Dedifferentiated amniotic fluid mesenchymal stem cell (primary cell): Measurements from ENCODE around the gene NXPH4.
A peak's percentile ranks its signal among the peaks of the same experiment; 100 is the strongest.

Source experiments
- DNase-seq: peaks from one replicate; pipeline ENCODE4 v3.0.0-alpha.2; 2016; ENCODE audit errors: extremely low spot score

NXPH4 gene

DNA sequence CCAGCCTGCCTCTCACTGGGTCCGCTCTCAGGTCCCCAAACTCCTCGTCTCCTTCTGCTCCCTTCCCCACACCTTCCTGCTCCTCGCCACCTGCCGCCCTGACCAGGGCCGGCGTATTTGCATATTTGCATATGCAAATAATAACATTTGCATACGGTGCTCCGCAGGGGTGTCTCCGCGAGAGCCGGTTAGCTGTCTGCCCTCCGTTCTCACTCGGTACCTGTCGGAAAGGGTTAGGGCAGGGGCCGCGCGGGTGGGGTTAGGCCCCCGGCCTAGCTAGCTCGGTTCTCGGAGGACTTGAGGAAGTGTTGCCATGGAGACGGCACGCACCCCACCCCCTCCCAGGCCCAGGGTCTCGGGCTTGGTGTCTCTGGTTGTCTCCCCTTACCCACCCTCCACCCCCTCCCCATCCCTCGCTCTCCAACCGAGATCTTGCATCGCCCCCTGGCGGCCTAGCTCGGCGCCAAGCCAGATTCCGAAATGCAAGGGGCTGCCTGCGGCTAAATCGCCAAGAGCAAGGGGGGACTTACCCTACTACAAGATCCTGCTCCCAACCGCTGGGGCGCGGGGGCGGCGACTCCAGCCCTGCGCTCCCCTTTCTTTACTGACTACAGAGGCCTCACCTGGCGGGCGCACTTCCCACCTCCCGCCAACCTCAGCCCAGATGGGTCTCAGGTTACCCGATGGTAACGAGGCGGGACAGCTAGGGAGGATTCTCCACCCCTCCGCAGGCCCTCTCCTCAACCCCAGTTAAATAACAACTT is 26.3 kb downstream of the NXPH4 start:
- no peak for DNase-seq

DNA sequence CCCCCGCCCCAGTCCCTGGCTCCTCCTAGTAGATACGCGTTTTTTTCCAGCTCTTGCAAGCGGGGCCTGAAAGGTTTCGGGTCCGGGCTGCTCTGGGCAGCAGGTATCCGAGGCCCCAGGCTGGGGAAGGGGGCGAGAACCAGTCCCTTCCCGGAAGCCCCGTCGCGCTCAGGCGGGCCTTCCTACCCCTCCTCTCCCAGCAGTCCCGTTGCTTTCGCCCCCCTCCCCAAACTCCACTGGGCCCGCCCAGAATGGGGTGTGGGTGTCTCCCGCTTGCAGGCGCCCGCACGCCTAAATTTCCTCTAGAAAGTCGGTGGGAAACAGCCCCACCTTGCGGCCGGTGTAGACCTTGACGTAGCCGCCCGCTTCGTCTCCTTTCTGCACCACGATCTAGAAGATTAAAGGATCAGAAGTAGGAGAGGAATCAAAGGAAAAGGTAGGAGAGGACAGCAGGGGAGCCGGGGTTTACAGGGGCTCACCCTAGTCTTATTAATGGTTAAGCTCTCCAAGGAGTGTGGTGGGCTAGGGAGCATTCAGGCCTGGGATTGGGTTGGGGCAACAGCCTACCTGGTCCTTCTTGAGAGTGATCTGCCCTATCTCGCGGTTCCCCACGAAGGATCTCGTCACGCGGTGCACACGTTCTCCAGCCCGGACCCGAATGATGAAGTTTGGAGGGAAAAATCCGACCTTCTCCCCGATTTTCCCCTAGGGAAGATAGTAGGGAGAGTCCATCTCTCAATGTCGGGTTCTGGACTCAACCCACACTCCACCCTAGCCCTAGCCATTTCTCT is 27.1 kb downstream of the NXPH4 start:
- DNase-seq: peak; percentile 60

DNA sequence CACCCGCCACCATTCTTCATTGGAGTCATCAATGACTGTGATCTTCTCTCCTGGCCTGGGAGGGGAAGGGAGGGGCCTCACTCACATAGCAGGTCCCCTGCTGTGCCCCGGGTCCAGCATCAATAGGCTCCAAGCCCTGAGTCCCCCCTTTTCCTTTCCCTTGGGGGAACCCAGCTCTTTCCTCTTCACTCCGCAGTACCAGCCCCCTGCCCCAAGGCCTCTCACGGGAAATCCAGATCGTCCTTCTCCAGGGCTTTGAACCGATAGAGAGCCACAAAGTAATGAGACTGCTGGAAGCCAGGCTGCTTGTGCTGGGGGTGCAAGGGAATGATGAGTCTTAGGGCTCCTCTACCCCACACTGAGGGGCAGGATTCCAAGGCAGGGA is 27.7 kb downstream of the NXPH4 start:
- DNase-seq: no peak

DNA sequence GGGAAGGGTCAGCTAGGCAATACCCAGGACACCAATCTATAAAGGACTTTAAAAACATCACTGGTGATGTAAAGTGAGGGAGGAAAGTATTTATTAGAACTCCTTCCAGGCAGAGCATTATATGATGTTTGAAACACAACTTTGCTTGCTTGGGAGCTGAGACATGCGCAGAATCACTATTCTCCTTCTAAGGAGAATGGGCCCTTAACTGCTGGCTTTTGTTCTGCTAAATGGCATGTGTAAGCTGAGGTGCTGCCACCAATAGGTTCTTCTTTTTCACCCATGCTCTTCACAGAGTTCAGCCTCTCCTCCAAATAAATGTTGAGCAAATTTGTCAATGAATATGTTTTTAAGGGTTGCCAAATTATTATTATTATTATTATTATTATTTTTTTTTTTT is 30.4 kb downstream of the NXPH4 start:
- no peak for DNase-seq

DNA sequence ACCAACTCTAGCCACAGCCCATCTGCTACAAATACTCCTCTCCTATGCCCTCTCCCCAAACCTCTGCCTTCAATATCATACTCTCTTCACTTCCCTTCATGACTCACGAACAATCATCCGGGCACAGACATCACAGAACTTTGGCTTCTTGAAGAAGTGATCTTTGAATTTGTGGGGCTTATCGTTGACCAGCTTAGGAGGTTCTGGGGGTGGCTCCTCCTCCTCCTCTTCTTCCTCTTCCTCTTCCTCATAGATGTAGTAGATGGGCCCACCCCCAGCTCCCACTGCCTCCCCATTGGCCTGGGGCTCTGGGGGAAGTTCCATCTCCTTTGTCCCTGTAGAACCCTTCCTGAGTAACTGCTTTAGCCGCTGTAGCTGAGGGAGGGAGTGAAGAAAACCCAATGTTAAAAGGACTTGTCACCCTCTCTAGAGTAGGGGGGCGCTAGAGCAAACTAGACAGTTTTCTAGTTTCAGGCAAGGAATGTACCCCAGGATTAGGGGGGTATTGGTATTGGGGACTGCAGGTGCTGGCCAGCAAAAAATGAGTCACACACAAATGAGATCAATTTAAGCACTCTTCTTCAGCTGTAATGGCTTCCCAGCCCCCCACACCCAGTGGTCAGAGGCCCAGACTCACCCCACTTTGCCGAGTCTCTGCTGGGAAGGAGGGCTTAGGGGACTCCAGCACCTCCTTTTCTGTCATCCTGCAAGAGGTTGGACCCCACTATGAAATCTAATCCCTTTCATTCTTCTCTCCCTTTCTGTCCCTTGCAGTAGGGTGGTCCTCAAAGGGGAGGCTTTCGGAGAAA is 32.5 kb downstream of the NXPH4 start:
- DNase-seq: no peak

DNA sequence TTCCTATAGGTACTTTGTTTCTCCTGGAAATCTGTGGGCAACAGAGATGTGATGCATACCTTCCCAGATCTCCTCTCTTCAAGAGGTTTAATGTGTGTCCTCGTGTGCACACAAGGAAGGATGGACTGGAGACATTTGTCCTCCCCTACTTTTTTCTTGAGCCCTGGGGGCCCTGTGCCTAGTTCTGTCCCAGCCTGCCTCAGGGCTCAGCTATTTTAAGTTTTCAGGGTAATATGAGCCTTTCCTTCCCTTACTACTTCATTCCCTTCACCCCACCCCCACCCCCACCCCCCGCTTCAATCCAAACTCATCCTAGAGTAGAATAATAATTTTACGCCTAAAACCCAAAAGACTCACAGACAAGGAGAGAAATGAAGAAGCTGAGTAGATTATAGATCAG is 33.9 kb downstream of the NXPH4 start:
- DNase-seq: no peak

DNA sequence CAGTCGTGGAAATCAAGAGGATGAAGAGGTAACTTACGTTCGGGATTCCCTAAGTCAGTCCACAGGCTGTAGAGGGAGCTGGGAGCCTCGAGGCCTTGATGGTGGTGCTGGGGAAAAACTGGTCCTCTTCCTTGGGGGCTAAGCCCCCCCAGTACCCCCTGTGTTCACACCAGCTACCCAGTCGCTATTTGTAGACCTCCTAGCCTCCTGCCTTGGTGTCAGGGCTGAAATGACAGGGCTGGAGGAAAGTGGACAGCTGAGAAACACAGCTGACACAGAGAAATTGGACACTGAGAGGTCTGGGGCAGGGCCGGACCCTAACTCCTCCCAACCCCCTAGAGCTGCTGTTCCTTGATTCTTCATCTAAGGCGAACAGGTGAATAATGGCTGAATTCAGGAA is 34.4 kb downstream of the NXPH4 start, which contains the start of gene STAC3:
TSS of gene STAC3 (minus strand) at position 232 of the 400 bp plus-strand sequence. CDS start 1,551 bp downstream, outside the sequence.
- no peak for DNase-seq

DNA sequence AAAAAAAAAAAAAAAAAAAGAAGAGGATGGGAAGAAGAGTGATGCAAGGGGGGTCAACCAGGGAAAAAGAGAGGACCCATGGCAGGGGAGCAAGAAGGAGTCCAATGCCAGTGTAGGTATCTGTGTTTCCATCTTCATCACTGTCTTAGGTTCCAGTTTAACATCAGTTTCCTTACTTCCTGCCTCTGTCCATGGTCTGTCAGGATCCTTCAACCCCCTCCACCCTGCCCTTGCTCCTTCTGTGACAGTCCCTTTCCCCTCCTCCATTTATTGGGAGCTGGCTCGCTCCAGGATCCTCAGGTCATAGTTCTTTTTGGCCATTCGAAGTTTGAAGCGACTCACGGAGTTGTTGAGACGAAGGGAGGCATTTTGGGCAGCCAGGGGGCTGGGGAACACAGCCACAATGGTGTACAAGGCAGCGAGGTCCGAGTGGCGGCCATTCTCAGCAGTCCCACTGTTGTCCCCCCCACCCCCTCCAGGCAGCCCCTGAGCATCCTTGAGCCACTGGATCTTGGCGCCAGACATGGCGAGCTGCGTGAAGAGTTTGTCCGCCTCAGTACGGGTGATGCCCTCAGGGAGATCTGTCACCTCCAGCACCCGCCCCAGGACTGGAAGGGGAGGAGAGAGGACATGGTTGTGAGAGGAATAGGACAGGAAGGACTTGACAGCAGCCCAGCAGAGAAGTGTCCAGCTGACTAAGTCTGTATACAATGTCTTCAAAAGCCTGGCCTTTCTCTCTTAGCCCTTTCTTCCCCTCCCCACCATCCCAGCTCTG is 38.1 kb downstream of the NXPH4 start:
- no peak for DNase-seq

DNA sequence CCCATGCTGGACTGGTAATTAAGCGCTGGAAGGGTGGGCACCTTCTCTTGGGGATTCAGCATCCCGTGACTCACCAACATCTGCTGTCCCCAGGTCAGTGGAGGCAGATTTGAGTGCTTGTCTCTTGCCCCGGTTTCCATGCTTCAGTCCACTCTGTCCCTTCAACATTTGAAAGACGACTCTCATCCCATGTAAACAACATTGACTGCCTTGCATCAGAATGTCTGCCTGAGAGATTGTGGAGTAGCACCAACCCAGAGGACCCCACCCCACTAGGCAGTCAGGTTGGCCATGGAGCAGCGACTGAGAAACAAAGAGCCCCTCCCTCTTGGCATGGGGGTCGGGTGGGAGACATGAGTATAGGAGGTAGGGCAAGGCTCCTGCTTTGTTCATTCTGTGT is 39.3 kb downstream of the NXPH4 start:
- no peak for DNase-seq

DNA sequence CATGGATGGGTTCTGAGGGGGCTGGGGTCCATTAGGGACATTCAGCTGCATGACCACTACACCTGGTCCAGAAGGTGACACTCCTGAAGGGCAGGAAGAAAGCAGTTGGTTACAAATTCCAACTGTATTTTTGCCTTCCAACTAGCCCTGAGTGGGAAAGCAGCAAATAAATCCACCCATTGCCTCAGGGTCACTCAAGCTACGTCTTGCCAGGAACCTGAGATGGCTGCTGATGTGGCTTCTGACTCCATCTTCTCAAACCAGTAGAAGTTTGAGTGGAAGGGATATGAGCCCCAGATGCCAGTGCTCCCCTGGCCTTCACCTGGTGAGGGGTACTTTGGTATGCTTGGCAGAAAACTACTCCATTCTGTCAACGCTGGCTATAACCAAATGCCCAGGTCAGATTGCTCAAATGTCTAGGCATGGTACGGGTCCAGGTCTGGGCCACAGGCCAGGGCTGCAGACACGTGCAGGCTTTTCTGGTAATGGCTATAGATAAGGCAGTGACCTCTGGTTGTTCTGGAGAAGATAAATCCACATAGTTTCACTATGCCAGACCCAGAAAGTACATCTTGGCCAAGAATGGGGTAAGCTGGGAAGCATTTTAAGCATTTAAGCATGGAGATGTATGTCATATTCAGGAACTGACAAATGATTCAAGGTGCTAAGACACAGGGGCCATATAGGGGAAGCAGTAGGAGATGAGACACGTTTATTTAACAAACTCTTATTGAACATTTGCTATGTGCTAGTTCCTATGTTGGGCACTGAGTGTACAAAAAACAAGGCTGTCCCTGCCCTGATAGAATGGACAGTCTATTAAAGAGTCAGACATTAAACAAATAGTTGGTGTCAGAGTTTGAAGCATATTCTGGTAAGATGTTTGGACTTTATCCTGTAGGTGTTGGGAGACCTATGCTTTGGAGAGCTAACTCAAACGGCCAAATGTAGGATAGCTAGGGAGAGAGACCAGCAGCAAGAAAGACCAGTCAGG is 42.7 kb downstream of the NXPH4 start:
- no peak for DNase-seq

DNA sequence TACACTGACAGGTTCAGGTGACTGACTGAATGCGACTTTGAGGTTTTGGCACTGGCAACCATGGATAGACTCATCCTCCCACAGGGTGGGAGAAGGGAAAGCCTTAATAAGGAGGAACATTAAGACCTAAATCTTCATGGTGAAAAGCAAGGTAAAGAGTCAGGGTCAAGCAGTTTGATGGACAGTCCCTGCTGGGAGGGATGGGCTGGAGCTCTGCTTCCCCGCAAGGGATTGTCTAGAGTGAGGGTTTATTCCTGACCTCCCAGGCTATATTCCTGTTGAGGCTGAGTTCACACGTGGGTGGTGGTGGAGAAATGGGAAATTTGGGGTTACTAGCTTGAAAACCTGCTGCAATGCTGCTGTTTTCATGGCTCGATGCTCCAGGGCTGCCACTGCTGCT is 43.8 kb downstream of the NXPH4 start:
- DNase-seq: no peak

DNA sequence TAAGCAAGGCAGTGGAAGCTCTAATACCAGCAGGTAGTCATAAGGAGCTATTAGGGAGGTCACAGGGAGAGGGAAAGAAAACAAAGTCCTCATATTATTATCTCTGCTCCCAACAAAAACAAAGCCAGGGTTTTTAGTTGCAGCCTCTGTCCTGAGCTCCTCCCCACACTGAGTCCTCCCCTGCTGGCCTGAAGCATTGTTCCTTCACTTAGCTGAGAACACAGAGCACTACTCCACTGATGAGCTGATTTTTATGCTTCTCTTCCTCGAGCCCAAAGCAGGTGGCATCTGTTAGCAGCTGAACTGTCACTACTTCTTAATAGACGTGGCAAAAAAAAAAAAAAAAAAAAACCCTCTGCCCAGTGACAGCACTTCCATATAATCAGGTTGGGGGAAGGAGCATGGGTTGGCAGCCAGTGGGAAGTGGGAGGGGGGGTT is 44.9 kb downstream of the NXPH4 start:
- DNase-seq: no peak

DNA sequence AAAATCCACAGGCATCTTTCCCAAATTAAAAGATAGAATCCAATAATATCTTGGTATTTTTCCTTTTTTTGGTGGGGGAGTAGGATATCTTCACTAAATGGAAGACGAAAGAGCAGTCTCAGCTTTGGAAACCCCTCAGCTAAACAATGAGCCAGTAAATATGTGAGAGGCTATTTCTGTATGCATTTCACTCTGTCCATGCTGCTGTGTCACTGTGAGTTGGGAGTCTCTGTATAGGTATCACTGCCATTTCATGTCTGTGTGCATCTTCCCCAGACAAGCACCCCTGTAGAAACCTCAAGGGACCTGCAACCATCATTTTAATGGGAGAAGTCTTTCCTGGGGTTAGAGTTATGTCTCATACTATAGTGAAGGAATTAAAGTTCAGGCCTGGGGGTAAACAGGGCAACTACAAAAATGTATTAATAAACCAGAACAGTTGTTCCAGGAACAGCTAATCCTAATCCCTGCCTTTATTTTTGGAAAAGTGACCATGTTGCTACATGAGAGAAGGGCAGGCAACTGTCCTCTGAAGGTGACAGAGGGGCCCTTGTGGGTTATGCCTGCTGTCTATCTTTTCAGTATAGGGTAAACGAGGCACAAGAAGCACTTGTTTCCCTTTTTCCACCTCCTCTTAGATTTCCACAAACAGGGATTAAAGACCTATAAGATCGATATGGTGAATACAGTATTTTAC is 45.7 kb downstream of the NXPH4 start:
- DNase-seq: no peak

DNA sequence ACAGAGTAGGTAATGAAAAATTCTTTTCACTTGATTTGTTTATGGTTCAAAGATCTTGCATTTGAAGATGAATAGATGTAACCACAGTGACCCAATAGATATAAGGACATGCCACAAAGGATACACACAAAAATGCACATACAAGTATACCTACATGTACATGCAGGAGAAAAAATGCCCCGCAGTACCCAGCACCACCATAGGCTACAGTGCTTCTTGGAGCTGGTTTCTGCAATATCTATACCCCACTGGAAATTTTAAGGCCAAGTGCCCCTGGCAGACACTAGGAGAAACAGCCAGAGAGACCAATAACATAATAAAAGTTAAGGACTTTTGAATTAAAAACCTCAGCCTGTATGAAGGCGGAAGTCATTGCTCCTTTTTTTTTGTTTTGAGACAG is 46.5 kb downstream of the NXPH4 start:
- DNase-seq: no peak

DNA sequence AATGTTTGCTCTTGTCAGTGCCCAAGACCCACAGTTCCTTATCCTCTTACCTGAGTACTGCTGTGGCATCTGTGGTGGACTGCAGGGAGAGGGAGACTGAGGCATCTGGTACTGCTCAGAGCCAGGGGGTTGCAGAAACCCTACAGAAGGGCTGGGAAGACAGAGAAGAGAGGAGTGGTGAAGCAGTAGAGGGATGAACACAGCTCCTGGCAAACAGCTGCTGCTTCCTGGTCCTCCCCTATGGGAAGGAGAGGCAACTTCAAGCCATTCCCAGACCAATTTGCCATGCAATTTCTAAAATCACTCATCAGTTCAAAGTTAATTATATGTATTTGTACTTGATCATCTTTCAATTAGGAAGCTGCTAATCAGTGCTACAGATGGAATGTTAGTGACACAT is 50.1 kb downstream of the NXPH4 start:
- DNase-seq: no peak

DNA sequence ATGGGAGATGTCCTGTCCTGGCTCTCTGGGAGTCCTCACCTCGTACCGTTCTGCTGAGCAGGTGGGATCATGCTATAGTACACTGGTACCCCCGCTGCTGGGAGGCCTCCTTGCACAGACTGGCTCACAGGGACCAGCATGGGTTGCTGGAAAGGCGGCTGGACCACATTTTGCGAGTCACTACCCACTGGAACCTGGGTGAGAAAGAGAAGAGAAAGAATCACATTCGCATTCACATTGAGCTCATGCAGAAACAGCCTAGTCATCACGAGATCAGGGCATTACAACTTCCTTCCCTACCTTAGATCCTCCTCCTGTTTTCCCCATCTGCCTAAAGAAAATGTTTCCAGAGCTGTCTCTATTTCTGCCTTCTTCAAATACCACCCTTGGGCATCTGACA is 51.7 kb downstream of the NXPH4 start:
- DNase-seq: no peak

DNA sequence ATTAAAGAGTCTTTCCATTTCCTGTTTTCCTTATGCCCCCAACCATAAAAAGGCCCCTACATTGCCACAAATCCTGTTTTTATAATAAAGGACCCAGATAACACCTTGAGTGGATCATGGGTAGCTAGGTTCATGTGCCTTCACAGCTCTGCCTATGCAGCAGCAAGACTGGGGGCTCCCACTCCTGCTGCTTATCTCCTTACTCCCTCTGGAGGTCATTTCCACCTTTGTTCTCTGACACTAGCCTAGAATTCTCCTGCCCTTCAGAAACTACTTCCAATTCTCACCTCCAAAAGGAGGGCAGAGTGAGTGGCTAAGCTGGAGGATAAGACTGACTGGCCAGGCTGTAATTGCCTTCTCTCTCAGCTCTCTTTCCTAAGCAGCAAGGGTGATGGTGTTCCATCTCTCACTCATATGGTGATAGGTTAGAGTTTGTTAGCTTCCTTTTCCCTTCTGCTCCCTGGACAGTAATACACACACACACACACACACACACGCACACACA is 54.4 kb downstream of the NXPH4 start:
- no peak for DNase-seq

DNA sequence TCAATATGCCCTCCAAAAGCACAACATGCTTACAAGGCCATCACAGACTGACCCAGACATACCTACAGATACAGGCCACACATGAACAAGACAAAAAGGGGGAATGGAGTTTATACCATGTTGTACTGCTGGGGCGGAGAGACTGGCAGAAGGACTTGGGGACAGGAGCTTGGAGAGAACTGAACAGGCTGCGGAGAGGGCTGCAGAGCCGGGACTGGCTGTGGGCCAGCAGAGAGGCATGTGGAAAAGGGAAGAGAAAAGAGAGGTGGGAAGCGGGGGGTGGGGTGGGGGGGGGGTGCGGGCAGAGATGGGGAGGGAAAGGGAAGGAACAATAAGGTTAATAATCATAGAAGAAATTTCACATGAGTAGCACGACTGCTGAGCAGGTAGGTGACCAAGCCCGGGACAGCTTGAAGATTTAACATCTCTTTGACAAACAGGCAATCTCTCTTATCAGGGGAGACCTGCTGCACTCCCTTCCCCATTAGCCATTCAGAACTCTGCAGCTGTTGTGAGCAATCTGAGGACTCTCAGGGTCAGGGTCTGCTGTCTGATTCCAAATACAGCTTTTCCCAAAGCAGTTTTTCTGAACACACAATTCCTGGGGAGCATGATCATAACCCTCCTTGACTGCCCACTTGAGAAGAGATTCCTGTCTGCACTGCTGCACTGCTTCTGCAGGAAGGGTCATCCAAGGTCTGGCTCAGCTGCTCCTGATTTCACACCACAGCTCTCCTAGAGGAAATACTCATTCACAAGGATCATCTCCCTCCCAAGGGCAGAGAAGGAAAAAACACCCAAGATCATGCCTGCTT is 56.0 kb downstream of the NXPH4 start:
- no peak for DNase-seq

DNA sequence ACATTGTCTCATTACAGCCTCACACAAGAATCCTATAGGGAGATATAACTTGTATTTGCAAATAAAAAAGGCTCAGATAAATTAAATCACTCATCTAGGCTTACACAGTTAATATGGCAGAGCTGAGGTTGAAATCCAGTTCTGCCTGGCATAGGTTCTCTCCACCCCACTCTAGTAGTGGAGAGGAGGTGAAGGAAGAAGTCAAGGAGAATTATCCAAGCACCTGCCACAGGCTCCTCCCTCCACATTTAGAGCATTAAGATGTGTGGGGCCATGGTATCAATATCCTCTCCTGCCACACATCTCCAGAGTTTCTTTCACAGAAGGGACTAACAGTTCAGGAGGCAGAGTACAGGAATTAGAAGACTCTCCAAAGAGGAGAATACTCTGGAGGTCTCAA is 56.9 kb downstream of the NXPH4 start:
- DNase-seq: no peak
